ENCODE results near the gene PRKCB.

DNA sequence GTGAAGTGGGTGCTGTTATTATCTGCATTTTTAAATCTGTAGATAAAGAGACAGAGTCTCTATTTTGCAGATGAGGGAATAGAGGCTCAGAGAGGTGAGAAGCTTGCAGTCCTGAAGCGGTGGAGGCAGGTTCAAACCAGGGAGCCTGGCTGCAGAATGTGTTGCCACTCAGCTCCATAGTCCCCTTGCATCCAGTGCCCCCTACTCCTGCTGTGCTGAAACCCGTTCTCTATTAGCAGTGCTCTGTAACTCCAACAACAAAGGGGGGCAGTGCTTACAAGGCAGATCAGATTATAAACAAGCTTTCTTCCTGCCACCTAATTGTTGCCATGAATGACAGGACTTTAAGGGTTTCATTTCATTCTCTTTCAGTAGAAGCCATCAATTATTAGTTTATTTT, 302.2 kb downstream of the PRKCB start:
- TF ChIP-seq POLR2AphosphoS5 (IDR thresholded peaks at IDR 0.05; ENCODE audit: low read depth, low read length) (no peak), POLR2A (IDR thresholded peaks at IDR 0.05; ENCODE audit: low read depth, low read length) (no peak), TAF1 (IDR thresholded peaks at IDR 0.05; ENCODE audit: borderline replicate concordance, low read depth, low read length) (no peak)
